Activated T-helper 1 cell treated with anti-CD3 and anti-CD28 coated beads, Interleukin-12 subunit alpha, Interleukin-12 subunit beta, Interleukin-2, Interleukin-4 antibody, amounts not matched to agents 30 ng/mL and 10 ng/mL and 1 ng/mL, durations not matched to agents 14 hours and 24 hours and 36 hours (primary cell): ENCODE results near the gene CCR5. TPM values are rescaled to one million over a fixed set of nuclear protein-coding genes. Genes with fewer than 3 reads are reported as not detected.
"Not testable (repeated sequence)": the region's sequence is repeated elsewhere in the genome, so short reads cannot be mapped to it uniquely, and the experiment has no call there.

Experiments used
- DNase-seq: peaks from one replicate; pipeline ENCODE4 v3.0.0; 2021; ENCODE audit warnings: low spot score
- H3K27ac Mint-ChIP-seq: one replicate; pipeline ENCODE4 v1.8.0; 2021; ENCODE audit warnings: mild to moderate bottlenecking, mixed read lengths
- H3K27me3 Mint-ChIP-seq: one replicate; pipeline ENCODE4 v1.8.0; 2022; ENCODE audit warnings: mild to moderate bottlenecking, moderate library complexity, mixed read lengths; ENCODE audit not compliant: insufficient read depth
- H3K36me3 Mint-ChIP-seq: one replicate; pipeline ENCODE4 v1.8.0; 2021; ENCODE audit warnings: low read depth, mixed read lengths
- H3K4me1 Mint-ChIP-seq: one replicate; pipeline ENCODE4 v1.8.0; 2021; ENCODE audit warnings: low read depth, mixed read lengths
- H3K4me3 Mint-ChIP-seq: one replicate; pipeline ENCODE4 v1.8.0; 2021; ENCODE audit warnings: mild to moderate bottlenecking, moderate library complexity, mixed read lengths
- H3K9me3 Mint-ChIP-seq: one replicate; pipeline ENCODE4 v1.8.0; 2021; ENCODE audit warnings: mixed read lengths
- intact Hi-C: fragments of 100-400 bp; cut with micrococcal nuclease; formaldehyde crosslinking; loops from one replicate; pipeline ENCODE4 v1.15.1; 2024
- total RNA-seq: library from RNA; stranded (reverse); gene quantifications from 2 replicates; pipeline ENCODE4 v1.2.3, GENCODE V29; 2022

Gene CCR5
- total RNA-seq, 1 donor from 2014 or later, result 5.8 TPM

GRCh38 chr3:46395210-46395661, 24.5 kb downstream of the CCR5 start:
- Mint-ChIP-seq H3K4me1 (peaks cover 9% of the 10 kb centered on the region), H3K27ac (no peak overlapping the region), H3K9me3 (no peaks in the 10 kb centered on the region), H3K27me3 (peaks cover 9% of the 10 kb centered on the region), H3K36me3 (no peaks in the 10 kb centered on the region), H3K4me3 (no peak overlapping the region)
- intact Hi-C loops, result loop anchor here (1.0 kb wide), 1 partner anchor 47 kb away; no protein-coding TSS in a partner anchor
- DNase-seq, result no peak

- peaks cover 9% of the 10 kb centered on the region for H3K27me3 Mint-ChIP-seq
- H3K9me3 Mint-ChIP-seq, result no peaks in the 10 kb centered on the region
- no peak overlapping the region for H3K4me3 Mint-ChIP-seq
- no peak overlapping the region for H3K27ac Mint-ChIP-seq
- intact Hi-C loops, result loop anchor here (1.0 kb wide), 1 partner anchor 46 kb away; no protein-coding TSS in a partner anchor
- H3K36me3 Mint-ChIP-seq, result no peaks in the 10 kb centered on the region
- DNase-seq, result no peak
- H3K4me1 Mint-ChIP-seq, result peaks cover 9% of the 10 kb centered on the region
These were observed 25.2 kb downstream of the CCR5 start for GRCh38 chr3:46395766-46396530.

- Mint-ChIP-seq H3K27me3 (peaks cover 9% of the 10 kb centered on the region), H3K4me3 (no peak overlapping the region), H3K9me3 (no peaks in the 10 kb centered on the region), H3K4me1 (peaks cover 9% of the 10 kb centered on the region), H3K27ac (no peak overlapping the region), H3K36me3 (no peaks in the 10 kb centered on the region)
- DNase-seq, result no peak
- intact Hi-C loops, result no loop called here
These were observed 26.4 kb downstream of the CCR5 start for GRCh38 chr3:46397111-46397510.

GRCh38 chr3:46398186-46398955, 27.6 kb downstream of the CCR5 start:
- Mint-ChIP-seq H3K27me3 (peaks cover 14% of the 10 kb centered on the region), H3K9me3 (peaks cover 4% of the 10 kb centered on the region)

GRCh38 chr3:46399098-46399497, 28.4 kb downstream of the CCR5 start:
- no peak for DNase-seq
- peaks cover 9% of the 10 kb centered on the region for H3K4me1 Mint-ChIP-seq
- H3K36me3 Mint-ChIP-seq, result no peaks in the 10 kb centered on the region
- peaks cover 18% of the 10 kb centered on the region for H3K27me3 Mint-ChIP-seq
- H3K27ac Mint-ChIP-seq, result no peak overlapping the region
- intact Hi-C loops, result no loop called here
- peaks cover 4% of the 10 kb centered on the region for H3K9me3 Mint-ChIP-seq
- no peak overlapping the region for H3K4me3 Mint-ChIP-seq

More at GRCh38 chr3:46398186-46398955, 27.6 kb downstream of the CCR5 start:
- peaks cover 9% of the 10 kb centered on the region for H3K4me1 Mint-ChIP-seq
- no peaks in the 10 kb centered on the region for H3K36me3 Mint-ChIP-seq
- no peak overlapping the region for H3K27ac Mint-ChIP-seq
- DNase-seq, result no peak
- intact Hi-C loops, result no loop called here
- no peak overlapping the region for H3K4me3 Mint-ChIP-seq

GRCh38 chr3:46399557-46399956, 28.8 kb downstream of the CCR5 start:
- Mint-ChIP-seq H3K4me1 (peaks cover 9% of the 10 kb centered on the region), H3K36me3 (no peaks in the 10 kb centered on the region), H3K27me3 (peaks cover 21% of the 10 kb centered on the region), H3K4me3 (no peak overlapping the region), H3K9me3 (peaks cover 4% of the 10 kb centered on the region), H3K27ac (no peak overlapping the region)
- intact Hi-C loops, result no loop called here
- no peak for DNase-seq

GRCh38 chr3:46400000-46400734, 29.4 kb downstream of the CCR5 start:
- DNase-seq, result no peak
- peaks cover 22% of the 10 kb centered on the region for H3K27me3 Mint-ChIP-seq
- peaks cover 9% of the 10 kb centered on the region for H3K4me1 Mint-ChIP-seq
- intact Hi-C loops, result no loop called here
- H3K36me3 Mint-ChIP-seq, result no peaks in the 10 kb centered on the region
- H3K9me3 Mint-ChIP-seq, result peaks cover 4% of the 10 kb centered on the region
- no peak overlapping the region for H3K4me3 Mint-ChIP-seq
- no peak overlapping the region for H3K27ac Mint-ChIP-seq

GRCh38 chr3:46400846-46401245, 30.1 kb downstream of the CCR5 start:
- Mint-ChIP-seq H3K36me3 (no peaks in the 10 kb centered on the region), H3K4me1 (peaks cover 9% of the 10 kb centered on the region), H3K27me3 (peaks cover 20% of the 10 kb centered on the region), H3K4me3 (no peak overlapping the region), H3K27ac (no peak overlapping the region), H3K9me3 (peaks cover 4% of the 10 kb centered on the region)
- intact Hi-C loops, result no loop called here
- DNase-seq, result no peak

- no peak for DNase-seq
- Mint-ChIP-seq H3K9me3 (peaks cover 4% of the 10 kb centered on the region), H3K4me3 (no peak overlapping the region), H3K4me1 (peaks cover 10% of the 10 kb centered on the region), H3K27ac (no peak overlapping the region), H3K36me3 (no peaks in the 10 kb centered on the region), H3K27me3 (peaks cover 23% of the 10 kb centered on the region)
- intact Hi-C loops, result no loop called here
These were observed 30.8 kb downstream of the CCR5 start for GRCh38 chr3:46401579-46401978.

GRCh38 chr3:46402902-46403301, 32.2 kb downstream of the CCR5 start:
- DNase-seq, intact Hi-C loops: not testable (repeated sequence)

GRCh38 chr3:46405301-46406019, 34.7 kb downstream of the CCR5 start:
- no peak for DNase-seq
- H3K4me1 Mint-ChIP-seq, result peaks cover 42% of the 10 kb centered on the region
- peaks cover 4% of the 10 kb centered on the region for H3K9me3 Mint-ChIP-seq
- no peak overlapping the region for H3K4me3 Mint-ChIP-seq
- peaks cover 6% of the 10 kb centered on the region for H3K36me3 Mint-ChIP-seq
- peaks cover 24% of the 10 kb centered on the region for H3K27me3 Mint-ChIP-seq
- intact Hi-C loops, result no loop called here
- no peak overlapping the region for H3K27ac Mint-ChIP-seq

More at GRCh38 chr3:46402902-46403301, 32.2 kb downstream of the CCR5 start:
- H3K4me3 Mint-ChIP-seq, H3K27ac Mint-ChIP-seq, H3K36me3 Mint-ChIP-seq, H3K9me3 Mint-ChIP-seq: not testable (repeated sequence)
- Mint-ChIP-seq H3K27me3 (peaks cover 24% of the 10 kb centered on the region), H3K4me1 (peaks cover 20% of the 10 kb centered on the region)

- peaks cover 27% of the 10 kb centered on the region for H3K27me3 Mint-ChIP-seq
- no peak overlapping the region for H3K4me3 Mint-ChIP-seq
- peaks cover 6% of the 10 kb centered on the region for H3K36me3 Mint-ChIP-seq
- intact Hi-C loops, result no loop called here
- peak overlapping the region; percentile 68 for H3K27ac Mint-ChIP-seq
- DNase-seq, result no peak
- peaks cover 42% of the 10 kb centered on the region for H3K4me1 Mint-ChIP-seq
- peaks cover 4% of the 10 kb centered on the region for H3K9me3 Mint-ChIP-seq
These were observed 35.7 kb downstream of the CCR5 start for GRCh38 chr3:46406443-46406787.
